Measurements from ENCODE around the gene PHYKPL. TPM values are rescaled to one million over a fixed set of nuclear protein-coding genes. Genes with fewer than 3 reads are reported as not detected.
A peak's percentile ranks its signal among the peaks of the same experiment; 100 is the strongest.

The PHYKPL gene
- total RNA-seq, result 10 to 100 TPM; 71.9 to 87.9 TPM
- 100 to 1,000 TPM; 108 to 155 (median 142) TPM for polyA plus RNA-seq (ENCODE audit: insufficient read length in 6 of 6)
- long read RNA-seq, donor 1, partial matches to known transcripts, result 0 of 1 reads
- long read RNA-seq, donor 1, other reads (novel, unspliced or antisense), result 0 of 1 reads
- long read RNA-seq, donor 2, partial matches to known transcripts, result 11 of 14 reads
- long read RNA-seq, donor 2, other reads (novel, unspliced or antisense), result 0 of 14 reads
- long read RNA-seq, donor 3, partial matches to known transcripts, result 0 of 2 reads
- long read RNA-seq, donor 3, other reads (novel, unspliced or antisense), result 0 of 2 reads
- long read RNA-seq, donor 4, transcript PHYKPL-201 (13 exons, 2,038 nt), result major isoform, 7 of 20 reads
- long read RNA-seq, donor 4, partial matches to known transcripts, result 9 of 20 reads
- long read RNA-seq, donor 4, other reads (novel, unspliced or antisense), result 4 of 20 reads
- long read RNA-seq, donor 5, partial matches to known transcripts, result 0 of 4 reads
- long read RNA-seq, donor 5, other reads (novel, unspliced or antisense), result 0 of 4 reads
- long read RNA-seq, donor 6, partial matches to known transcripts, result 11 of 15 reads
- long read RNA-seq, donor 6, other reads (novel, unspliced or antisense), result 0 of 15 reads
- long read RNA-seq, donor 7, transcript PHYKPL-201 (13 exons, 2,038 nt), result major isoform, 6 of 7 reads
- long read RNA-seq, donor 7, partial matches to known transcripts, result 0 of 7 reads
- long read RNA-seq, donor 7, other reads (novel, unspliced or antisense), result 0 of 7 reads
- long read RNA-seq, donor 8, partial matches to known transcripts, result 0 of 4 reads
- long read RNA-seq, donor 8, other reads (novel, unspliced or antisense), result 0 of 4 reads
- long read RNA-seq, donor 9, result 0 reads
- long read RNA-seq, donor 10, partial matches to known transcripts, result 0 of 19 reads
- long read RNA-seq, donor 10, other reads (novel, unspliced or antisense), result 15 of 19 reads
- long read RNA-seq, donor 11, partial matches to known transcripts, result 5 of 9 reads
- long read RNA-seq, donor 11, other reads (novel, unspliced or antisense), result 0 of 9 reads
- long read RNA-seq, donor 12, transcript PHYKPL-201 (13 exons, 2,038 nt), result major isoform, 10 of 13 reads
- long read RNA-seq, donor 12, partial matches to known transcripts, result 0 of 13 reads
- long read RNA-seq, donor 12, other reads (novel, unspliced or antisense), result 0 of 13 reads

DNA sequence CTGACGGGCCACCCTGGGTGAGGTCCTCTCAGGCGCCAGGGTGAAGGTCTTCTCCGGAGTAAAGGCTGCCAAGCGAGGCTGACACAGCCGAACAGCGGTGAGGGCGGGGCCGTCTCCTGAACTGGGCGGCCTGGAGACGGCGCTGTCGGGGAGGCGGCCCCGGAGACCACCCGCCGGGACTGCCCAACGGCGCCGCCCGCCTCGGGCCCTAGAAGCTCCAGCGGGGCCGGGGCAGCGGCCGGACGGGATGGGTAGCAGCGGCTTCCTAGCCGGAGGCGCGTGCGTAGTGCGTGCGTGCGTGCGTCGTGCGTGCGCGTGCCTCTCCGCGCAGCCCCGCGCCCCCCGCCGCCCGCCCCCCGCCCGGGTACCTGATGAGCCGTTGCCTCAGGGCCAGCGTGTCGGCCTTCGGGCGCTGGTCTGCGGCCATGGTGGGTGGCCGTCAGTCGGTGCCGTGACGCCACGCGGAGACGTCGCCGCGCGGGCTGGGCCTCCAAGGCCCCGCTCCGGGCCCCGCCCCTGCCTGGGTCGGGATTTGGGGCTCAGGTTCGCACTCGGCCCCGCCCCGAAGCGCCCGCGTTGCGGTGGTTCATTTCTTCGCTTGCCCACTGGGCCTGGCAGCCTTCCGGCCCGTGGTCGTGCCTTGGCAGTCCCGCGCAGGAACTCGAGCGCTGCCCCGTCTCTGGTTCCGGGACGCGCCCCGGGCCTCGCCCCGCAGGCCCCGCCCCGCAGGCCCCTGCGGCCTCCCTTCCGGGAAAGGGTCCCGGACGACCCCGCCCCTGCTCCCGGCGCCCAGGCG, at the start of gene PHYKPL:
Gene PHYKPL, minus strand, starts transcription at position 679 of the 796 bp plus-strand sequence. Its CDS starts 252 bp downstream, at position 427.
- ATAC-seq (peak; percentile 79), DNase-seq (peak; percentile 67 to 95 (median 72))
- Histone ChIP-seq H3K4me3 (peak within 1 kb of the TSS; percentile 64 to 91), H3K9me3 (no peaks in the 10 kb centered on the region), H3K36me3 (peaks cover 0 to 41% of the 10 kb centered on the region in 2 donors), H3K27me3 (no peaks in the 10 kb centered on the region), H3K4me1 (peaks cover 33 to 88% of the 10 kb centered on the region in 2 donors), H3K27ac (peak within 1 kb of the TSS; percentile 99)
- TF ChIP-seq, protein P1, sequence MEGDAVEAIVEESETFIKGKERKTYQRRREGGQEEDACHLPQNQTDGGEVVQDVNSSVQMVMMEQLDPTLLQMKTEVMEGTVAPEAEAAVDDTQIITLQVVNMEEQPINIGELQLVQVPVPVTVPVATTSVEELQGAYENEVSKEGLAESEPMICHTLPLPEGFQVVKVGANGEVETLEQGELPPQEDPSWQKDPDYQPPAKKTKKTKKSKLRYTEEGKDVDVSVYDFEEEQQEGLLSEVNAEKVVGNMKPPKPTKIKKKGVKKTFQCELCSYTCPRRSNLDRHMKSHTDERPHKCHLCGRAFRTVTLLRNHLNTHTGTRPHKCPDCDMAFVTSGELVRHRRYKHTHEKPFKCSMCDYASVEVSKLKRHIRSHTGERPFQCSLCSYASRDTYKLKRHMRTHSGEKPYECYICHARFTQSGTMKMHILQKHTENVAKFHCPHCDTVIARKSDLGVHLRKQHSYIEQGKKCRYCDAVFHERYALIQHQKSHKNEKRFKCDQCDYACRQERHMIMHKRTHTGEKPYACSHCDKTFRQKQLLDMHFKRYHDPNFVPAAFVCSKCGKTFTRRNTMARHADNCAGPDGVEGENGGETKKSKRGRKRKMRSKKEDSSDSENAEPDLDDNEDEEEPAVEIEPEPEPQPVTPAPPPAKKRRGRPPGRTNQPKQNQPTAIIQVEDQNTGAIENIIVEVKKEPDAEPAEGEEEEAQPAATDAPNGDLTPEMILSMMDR (IDR thresholded peaks at IDR 0.05), result no peak
- intact Hi-C loops (cut with DNase I), result no loop called here

DNA sequence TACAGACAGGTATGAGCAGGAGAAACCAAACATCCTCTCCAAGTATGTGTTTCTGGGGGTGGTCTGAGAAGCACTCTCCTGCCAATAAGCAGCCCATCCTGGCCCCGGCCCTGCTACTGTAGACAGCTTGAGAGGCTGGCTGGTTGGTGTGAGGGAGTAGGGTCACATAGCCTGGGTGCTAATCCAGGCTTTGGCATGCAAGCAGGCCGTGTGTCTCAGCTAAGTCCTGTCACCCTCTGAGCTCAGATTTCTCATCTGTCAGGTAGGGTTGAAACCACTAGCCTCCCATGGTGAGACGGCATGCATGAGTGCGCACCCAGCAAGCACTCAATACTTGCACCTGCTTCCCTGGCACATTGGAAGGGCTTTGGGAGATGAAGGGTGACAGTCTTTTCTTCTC, 49.8 kb upstream of the PHYKPL start:
- TF ChIP-seq, protein P1 (IDR thresholded peaks at IDR 0.05), result no peak
- H3K9me3 ChIP-seq, result peaks cover 0 to 8% of the 10 kb centered on the region in 2 donors
- H3K27me3 ChIP-seq, result peaks cover 0 to 24% of the 10 kb centered on the region in 2 donors
- ATAC-seq (no peak), DNase-seq (peak in 1 of 4 donors; percentile 45)
- intact Hi-C loops (cut with DNase I), result no loop called here
- H3K27ac ChIP-seq, result no peak overlapping the region
- peaks cover 0 to 8% of the 10 kb centered on the region in 2 donors for H3K4me1 ChIP-seq
- H3K4me3 ChIP-seq, result no peak overlapping the region
- no peaks in the 10 kb centered on the region for H3K36me3 ChIP-seq

DNA sequence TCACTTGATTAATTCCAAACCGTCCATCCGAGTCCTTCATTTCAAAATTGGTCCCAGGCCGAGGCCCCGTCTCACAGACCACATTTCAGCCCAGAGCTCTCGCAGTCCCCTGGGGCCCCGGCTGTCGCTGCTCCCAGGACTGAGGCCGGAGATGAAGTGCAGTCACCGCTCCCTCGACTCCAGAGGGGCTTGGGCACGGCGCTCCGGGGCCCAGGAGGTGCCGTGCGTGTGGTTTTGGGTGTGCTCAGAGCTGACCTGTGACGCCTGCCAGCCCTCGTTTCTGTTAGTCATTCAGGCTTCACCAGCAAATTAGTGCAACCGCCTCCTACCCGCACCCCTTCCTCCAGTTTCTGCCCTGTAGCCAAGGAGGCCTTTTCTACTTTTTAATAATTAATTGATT, 48.7 kb upstream of the PHYKPL start:
- Histone ChIP-seq H3K4me3 (no peak overlapping the region), H3K4me1 (peaks cover 0 to 8% of the 10 kb centered on the region in 2 donors), H3K9me3 (peaks cover 0 to 8% of the 10 kb centered on the region in 2 donors), H3K36me3 (no peaks in the 10 kb centered on the region), H3K27ac (no peak overlapping the region), H3K27me3 (peaks cover 0 to 20% of the 10 kb centered on the region in 2 donors)
- intact Hi-C loops (cut with DNase I), result no loop called here
- ATAC-seq (no peak), DNase-seq (peak in 1 of 4 donors; percentile 67)
- TF ChIP-seq, protein P1 (IDR thresholded peaks at IDR 0.05), result no peak

DNA sequence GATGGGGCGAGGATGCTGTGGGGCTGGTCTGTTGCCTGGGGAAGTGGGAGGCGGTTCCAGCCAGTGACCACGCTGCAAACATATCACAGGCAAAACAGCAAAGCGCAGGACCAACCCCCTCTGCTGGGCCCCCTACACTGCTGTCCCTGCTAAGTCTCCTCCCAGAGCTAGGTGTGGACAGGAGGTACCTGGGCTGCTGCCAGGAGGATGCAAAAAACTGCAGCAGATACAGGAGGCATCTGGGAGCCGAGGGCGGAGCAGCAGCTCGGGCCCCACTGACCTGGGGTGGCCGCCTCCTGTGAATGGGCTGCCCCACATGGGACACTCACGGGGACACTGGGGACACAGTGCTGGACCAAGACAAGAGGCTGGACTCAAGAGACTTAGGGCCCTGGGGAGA, 48.0 kb upstream of the PHYKPL start:
- intact Hi-C loops (cut with DNase I), result no loop called here
- DNase-seq (peak in 1 of 4 donors; percentile 67), ATAC-seq (no peak)
- Histone ChIP-seq H3K4me1 (peaks cover 0 to 8% of the 10 kb centered on the region in 2 donors), H3K27ac (no peak overlapping the region), H3K27me3 (peaks cover 0 to 20% of the 10 kb centered on the region in 2 donors), H3K4me3 (no peak overlapping the region), H3K9me3 (peaks cover 0 to 12% of the 10 kb centered on the region in 2 donors), H3K36me3 (no peaks in the 10 kb centered on the region)
- TF ChIP-seq, protein P1 (IDR thresholded peaks at IDR 0.05), result no peak
